HG02610 (cell line): Measurements from ENCODE around the gene SLC22A12.

Experiments
- ATAC-seq: cut with Tn5 transposase; IDR thresholded peaks from one replicate; pipeline ENCODE4 v1.9.1; 2021; ENCODE audit warnings: mild to moderate bottlenecking, moderate library complexity; ENCODE audit not compliant: unreplicated experiment

SLC22A12 gene

DNA sequence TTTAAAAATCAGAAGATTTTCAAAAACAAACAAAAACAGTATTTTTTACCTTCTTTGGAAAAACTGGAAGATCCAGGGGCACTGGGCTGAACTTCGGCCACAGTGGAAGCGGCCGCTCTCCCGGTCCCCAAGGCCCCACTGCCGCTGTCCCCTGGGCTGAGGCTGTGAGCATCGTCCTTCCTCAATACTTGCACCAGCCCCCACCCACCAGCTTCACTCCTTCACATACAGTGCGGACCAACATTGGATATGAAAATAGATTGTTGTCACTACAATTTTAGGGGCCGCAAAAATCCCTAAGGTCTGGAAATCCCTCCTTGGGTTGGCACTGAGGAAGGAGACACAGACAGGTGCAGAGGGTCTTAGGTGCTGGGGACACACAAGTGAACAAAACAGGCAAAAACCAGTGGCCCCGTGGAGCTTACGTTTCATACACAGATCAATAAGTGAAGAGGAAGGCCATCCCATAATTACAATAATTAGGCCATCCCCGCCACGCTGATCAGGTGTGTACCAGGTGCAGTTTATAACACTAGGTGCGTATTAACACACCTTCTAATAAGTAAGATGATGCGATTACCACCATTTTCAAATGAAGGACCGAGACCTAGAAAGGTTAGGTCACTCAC is 28.2 kb upstream of the SLC22A12 start:
- no peak for ATAC-seq

DNA sequence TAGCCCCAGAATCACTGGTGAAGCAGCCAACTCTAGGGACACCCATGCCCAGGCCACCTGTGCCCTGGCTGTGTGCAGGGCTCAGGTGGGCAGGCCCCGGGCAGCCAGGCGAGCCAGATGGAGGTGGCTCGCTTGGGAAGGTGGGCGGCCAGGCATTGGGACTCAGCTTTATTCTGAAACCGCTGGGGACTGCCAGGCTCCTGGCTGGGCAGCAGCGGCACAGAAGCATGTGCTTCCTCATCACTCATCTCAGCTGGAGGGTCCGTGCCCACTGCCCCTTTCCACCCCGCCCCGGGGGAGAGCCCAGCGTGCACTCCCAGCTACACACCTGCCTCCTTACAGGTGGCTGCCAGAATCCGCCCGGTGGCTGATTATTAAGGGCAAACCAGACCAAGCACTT is 27.1 kb upstream of the SLC22A12 start:
- no peak for ATAC-seq

DNA sequence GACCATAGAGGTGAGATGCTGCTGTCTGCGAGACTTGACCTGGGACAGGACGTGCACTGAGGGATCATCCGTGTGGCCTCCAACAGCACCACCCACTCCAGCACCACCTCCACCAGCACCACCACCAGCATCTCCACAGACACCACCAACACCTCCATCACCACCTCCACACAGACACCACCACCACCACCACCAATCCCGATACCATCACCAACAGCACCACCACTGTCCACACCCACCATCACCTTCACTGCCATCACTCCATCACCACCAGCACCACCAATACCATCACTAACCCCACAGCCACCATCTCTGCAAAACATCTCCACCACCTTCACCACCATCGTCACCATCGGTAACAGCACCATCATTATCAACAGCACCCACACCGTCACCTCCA is 26.6 kb upstream of the SLC22A12 start:
- ATAC-seq: no peak

DNA sequence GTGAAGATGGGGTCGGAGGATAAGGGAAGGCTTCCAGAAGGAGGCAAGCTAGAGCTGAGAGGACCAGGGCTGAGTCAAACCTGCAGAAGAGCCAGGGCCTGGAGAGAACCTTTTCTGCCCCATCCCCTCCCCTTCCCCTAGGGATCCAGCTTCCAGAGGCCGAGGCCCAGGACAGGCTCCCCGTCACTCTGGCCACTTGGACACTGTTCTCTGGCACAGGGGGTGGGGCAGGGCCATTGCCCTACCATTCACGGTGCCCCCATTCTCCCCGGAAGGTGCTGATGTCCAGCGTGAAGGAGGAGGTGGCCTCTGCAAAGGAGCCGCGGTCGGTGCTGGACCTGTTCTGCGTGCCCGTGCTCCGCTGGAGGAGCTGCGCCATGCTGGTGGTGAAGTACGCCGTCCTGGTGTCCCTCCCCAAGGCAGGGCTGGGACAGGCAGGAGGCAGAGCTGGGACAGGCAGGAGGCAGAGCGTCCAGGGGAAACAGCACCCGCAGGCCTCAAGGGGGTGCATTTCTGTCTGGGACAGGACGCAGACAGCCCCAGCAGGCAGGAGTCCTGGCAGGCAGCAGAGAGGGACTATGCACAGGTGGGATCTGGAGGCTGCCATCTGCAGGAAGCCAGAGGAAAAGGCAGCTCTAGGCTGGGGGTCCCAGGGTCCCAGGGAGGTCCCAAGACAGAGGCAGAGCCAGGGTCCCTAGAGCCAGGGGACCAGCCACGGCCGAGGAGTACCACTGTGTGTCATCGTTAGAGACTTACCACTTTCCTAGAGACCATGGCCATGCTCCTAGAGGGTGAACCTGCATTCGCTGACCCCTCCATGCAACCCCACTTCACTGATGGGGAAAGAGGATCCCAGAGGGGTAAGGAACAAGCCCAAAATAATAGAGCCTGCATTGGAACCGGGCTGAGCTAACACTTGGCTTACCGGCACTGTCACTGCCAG is 25.8 kb upstream of the SLC22A12 start:
- no peak for ATAC-seq

DNA sequence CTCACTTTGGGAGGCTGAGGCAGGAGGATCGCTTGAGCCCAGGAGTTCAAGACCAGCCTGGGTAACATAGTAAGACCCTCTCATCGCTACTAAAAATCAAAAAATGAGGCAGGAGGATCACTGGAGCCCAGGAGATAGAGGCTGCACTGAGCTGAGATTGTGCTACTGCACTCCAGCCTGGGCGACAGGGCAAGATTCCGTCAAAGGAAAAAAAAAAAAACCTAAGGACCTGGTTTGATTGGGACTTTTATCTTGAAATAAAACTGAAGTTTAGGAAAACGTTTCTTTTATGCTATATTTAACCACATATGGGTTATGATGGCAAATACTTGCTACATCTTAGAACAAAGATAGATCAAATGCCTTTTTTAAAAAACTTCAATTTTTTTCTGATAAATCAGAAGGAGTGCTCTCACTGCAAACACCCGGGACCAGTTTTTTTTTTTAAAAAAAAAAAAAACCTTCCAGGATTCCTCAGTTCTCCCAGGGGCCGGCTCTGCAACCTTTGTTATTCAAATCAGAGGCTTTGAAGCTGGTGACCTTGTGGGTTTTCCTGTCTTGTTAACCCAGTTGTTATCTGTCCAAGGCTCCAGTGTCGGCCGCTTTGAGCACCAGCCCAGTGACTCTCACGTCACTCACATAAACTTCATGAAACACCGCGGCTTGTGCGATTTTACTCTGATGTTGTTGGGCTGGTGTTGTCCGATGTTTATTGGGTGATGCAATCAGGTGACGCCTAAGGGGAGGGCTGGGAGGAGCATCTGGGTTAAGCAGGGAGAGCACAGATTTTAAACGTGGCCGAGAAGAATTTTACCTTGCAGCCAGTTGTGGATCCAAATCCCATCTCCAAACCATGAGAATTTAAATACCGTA is 24.7 kb upstream of the SLC22A12 start:
- ATAC-seq: no peak

DNA sequence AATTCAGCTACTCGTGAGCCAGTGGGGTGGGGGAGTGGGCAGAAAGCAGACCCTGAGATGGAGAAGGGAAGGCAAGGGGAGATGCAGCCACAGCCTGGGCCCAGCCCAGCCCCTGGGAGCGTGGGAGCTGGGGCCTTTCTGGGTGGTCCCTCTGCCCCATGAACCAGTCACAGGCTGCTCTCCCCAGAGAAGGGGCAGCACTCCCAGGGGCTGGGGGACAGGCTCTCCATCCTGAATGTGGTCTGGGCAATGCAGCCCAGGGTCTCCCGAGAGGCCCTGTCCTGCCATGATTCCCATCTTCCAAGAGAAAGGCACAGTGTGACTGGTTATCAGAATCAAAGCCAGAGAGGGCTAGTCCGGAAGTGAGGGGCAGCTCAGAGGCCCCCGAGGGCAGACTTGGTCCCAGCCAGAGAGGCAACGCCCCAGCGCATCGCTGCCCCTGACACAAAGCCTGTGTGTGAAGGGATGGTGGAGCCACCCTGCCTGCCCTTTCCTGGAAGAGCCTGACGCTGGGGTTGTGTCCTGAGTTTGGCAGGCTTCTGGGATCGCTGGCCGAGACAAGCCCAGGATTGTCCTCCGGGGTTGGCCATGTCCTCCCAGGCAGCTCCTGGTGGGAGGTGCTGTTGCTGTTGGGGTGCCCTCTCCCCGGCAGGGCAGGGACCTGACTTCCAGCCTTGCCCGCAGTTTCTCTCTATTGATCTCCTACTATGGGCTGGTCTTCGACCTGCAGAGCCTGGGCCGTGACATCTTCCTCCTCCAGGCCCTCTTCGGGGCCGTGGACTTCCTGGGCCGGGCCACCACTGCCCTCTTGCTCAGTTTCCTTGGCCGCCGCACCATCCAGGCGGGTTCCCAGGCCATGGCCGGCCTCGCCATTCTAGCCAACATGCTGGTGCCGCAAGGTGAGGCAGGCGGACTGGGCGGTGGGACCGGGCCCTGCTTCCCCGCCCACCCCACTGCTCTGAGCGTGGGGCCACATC is 23.8 kb upstream of the SLC22A12 start:
- no peak for ATAC-seq

DNA sequence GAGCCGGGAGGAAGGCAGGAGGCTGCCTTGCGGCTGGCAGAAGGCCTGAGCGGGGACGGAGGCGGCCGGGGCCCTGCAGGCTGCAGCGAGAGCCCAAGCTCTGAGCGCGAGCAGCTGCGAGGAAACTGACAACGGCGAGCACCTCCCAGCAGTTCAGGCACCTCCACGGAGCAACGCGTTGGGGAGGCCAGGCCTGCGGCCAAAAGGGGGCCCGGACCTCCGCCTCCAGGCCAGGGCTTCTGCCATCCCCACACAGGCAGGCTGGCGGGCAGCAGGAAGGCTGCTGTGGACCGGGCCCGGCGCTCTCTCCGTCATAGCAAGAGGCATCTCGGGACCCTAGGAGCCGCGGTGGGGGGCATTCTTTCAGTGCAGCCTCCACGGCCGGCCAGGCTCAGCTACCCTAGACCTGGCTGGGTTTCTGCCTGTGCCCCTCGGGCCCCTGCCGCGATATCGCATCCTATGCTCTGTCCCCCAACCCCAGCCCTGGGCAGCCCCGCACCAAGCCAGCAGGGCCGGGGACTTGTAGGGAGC is 22.9 kb upstream of the SLC22A12 start:
- ATAC-seq: no peak

DNA sequence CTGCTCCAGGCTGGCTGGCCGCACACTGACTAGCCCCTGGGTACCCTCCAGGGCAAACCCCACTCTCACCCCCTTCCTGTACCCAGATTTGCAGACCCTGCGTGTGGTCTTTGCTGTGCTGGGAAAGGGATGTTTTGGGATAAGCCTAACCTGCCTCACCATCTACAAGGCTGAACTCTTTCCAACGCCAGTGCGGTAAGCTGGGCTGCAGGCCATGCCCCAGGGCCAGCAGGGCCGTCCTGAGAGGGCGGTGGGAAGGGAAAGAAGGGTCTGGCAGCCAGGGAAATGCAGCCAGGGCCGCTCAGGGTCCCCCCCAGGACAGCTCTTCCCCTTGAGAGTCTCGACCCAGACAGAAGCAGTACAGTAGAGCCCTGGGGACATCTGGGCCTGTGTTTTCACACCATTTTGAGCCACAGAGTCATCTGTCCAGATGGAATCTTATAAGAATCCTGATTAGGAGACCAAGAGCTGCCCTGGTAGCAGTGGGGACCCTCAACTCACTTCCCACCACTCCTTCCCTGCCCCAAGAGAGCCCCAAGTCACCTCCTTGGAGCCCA is 22.4 kb upstream of the SLC22A12 start:
- ATAC-seq: no peak

DNA sequence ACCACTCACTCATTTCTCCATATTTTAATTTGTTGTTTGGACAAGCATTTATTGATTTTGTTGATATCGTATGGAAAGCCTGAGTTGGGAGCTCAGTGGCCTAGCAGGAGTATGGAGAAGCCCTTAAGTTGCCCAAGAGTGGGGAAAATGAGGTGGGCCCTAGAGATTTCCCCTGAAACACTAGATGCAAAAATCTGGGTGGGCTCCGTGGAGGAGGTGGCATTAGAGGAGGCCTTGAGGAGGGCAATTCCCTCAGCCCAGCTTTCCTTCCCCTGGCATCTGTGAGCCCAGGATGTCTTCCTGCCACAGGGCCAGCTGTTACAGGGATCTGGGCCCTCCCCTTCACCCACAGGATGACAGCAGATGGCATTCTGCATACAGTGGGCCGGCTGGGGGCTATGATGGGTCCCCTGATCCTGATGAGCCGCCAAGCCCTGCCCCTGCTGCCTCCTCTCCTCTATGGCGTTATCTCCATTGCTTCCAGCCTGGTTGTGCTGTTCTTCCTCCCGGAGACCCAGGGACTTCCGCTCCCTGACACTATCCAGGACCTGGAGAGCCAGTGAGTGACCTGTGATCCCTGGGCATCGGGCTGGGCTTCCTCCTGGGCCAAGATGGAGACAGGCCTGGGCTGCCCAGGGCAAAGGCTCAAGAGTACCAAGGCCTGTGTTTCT is 21.6 kb upstream of the SLC22A12 start:
- ATAC-seq: no peak

DNA sequence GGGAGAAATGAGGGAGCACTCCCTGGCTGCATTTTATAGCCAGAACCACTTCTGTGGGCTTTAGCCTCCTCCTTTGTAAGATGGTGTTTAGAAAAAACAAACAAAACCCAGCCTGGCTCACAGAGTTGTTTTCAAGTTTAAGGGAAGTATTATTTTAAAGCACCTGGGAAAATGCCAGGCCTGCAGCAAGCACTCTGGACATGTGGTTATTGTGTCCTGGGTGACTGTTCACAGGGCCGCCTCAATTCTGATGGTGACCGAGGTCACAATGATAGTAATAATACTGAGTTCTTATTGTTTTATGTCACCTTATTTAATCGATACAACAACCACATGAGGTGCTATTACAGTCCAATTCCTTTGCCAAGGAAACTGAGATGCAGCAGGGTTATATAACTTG is 20.7 kb upstream of the SLC22A12 start:
- no peak for ATAC-seq

DNA sequence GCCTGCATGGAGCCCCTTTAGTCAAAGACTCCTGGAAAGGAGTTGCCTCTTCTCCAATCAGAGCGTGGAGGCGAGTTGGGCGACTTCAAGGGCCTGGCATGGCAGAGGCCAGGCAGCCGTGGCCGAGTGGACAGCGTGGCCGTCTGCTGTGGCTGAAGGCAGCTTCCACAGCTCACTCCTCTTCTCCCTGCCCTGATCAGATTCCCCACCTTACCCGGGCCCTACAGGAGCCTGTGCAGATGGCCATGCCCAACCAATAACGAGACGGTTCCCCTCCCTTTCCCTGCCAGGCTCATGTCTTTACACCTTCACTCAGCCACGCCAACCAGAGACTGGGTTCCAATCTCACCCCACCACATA is 20.0 kb upstream of the SLC22A12 start:
- no peak for ATAC-seq

DNA sequence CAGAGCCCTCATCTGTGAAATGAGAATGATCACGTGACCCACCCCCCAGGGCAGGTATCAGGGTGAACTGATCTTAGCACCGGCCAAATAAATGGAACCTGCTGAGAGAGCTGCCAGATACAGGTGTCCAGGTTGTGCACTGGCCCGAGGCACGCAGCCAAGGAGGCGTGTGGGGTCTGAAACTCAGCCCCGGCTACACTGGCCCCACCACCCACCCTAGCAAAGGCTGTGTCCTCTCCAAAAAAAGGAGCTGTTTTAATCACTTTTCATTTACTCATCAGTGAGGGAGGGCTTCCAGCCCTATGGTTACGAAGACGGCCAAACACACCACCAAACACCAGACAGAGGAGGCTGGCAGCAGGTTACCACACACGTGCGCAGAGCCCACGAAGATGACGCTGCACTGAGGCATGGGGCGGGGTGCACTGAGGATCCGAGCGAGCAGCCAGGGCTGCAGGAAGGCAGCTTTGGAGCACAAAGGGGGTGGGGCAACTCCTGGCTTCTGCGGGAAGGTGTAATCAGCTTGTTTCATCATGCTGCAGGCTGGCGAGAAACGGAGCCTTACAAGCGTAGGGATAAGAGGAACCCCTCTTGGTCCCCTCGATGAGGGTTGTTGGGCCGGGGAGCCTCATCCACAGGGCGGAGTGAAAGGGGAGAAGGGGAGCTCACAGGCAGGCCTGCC is 19.5 kb upstream of the SLC22A12 start:
- ATAC-seq: no peak

DNA sequence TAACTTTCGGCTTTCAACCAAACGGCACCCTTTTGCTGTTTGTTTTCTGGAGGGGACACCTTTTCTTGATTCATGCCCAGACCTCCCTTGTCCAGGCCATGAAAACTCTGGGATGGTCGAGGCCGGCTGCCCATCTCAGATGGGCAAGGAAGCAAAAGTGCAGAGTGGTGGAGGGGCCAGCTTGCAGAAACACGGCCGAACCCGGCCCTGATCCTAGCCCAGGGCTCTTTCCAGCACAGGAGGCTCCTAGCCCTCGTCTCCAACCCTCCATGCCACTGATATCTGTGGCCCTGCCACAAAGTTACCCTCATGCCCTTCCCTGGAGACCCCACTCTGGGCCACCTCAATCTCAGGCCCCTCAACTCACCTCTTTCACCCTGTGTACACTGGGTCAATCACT is 18.9 kb upstream of the SLC22A12 start:
- ATAC-seq: no peak

DNA sequence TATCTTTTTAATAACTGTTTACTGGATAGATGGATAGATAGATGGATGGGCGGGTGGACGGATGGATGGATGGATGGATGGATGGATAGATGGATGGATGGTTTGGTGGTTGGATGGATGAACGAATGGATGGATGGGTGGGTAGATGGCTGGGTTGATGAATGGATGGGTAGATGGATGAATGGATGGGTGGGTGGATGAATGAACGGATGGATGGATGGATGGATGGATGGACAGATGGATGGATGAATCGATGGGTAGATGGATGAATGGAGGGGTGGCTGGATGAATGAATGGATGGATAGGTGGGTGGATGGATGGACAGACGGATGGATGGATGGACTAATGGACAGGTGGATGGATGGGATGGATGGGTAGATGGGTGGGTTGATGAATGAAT is 13.8 kb upstream of the SLC22A12 start:
- no peak for ATAC-seq

DNA sequence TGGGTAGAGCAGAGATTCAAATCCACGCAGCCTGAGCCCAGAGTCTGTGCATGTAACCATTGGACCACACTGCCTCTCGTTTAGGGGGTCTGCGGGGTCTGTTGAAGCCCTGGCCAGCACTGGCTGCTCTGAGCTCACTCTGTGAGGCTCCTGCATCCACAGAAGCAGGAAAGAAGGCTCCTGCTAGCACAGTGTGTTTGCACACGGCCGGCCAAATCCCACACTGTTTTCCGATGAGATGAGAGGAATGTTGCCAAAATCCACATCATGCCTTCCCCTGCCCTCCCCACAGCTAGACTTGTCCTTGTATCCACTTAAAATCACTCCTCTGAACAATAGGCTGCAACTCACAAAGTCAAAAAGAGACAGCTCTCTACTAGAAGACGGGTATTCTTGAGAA is 10.6 kb upstream of the SLC22A12 start:
- no peak for ATAC-seq

DNA sequence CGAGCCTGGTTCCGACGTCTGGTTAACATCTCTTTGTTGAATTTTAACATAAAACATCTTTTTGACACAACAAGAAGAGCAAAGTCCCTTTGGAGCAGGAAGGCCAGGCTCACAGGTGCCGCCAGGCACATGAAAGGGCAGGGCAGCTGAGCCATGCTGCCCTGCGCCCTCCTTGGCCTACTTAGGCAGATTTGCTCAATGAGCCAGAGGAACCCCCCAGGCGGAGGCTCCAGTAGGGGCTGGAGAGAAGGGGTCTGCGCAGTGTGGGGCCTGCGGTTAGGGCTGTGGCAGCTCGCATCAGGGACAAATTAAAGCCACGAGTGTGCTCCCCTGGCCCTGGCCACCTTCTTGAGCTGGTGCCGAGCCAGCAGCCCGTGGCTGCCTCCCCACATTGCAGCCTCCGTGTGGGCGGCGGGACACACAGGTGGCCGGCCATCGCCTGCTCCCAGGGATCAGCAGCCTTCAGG is 9.9 kb upstream of the SLC22A12 start:
- ATAC-seq: no peak

DNA sequence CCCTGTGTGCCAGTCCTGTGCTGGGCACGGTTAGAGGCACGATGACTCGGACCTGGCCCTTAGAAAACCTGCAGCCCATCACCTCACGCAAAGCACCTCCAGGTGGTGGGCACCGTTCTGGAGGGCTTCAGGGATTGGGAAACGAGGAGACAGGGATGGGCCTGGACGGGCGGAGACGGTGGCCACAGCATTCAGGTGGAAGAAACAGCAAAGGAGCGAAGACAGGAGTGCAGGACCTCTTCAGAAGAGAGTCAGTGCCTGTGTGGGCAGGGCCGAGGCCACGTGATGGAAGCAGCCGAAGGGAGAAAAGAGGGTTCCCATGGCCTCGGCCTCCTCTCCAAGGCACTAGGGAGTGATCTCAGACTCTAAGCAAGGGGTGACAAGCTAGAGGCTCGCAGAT is 8.1 kb upstream of the SLC22A12 start:
- no peak for ATAC-seq
